Hematopoietic multipotent progenitor cell treated with erythropoietin and hydrocortisone succinate and interleukin-3 and kit ligand, for 6 days (in vitro differentiated cells): ENCODE results near the gene DRAXIN.

Experiments used
- DNase-seq: peaks from one replicate; pipeline ENCODE4 v3.0.0-alpha.2; 2015

Gene DRAXIN

GRCh38 chr1:11690397-11691301 lies 861 bp upstream of the DRAXIN start:
- no peak for DNase-seq

GRCh38 chr1:11691928-11692711 lies 610 bp downstream of the DRAXIN start:
- DNase-seq = no peak

- DNase-seq = peak; percentile 77
Observed at GRCh38 chr1:11693024-11693590, 1.6 kb downstream of the DRAXIN start.

- DNase-seq = no peak
Observed at GRCh38 chr1:11693917-11694316, 2.4 kb downstream of the DRAXIN start.

GRCh38 chr1:11695861-11696260 lies 4.4 kb downstream of the DRAXIN start:
- no peak for DNase-seq

- peak; percentile 82 for DNase-seq
Observed at GRCh38 chr1:11697188-11697892, 5.8 kb downstream of the DRAXIN start.

GRCh38 chr1:11697893-11698210 lies 6.3 kb downstream of the DRAXIN start:
- DNase-seq = no peak

- no peak for DNase-seq
Observed at GRCh38 chr1:11700601-11701467, 9.3 kb downstream of the DRAXIN start.

GRCh38 chr1:11701551-11701961 lies 10.0 kb downstream of the DRAXIN start:
- no peak for DNase-seq

GRCh38 chr1:11701981-11702803 lies 10.7 kb downstream of the DRAXIN start:
- no peak for DNase-seq

- no peak for DNase-seq
Observed at GRCh38 chr1:11703357-11704193, 12.1 kb downstream of the DRAXIN start.

GRCh38 chr1:11704194-11704529 lies 12.7 kb downstream of the DRAXIN start:
- DNase-seq = no peak

- DNase-seq = no peak
Observed at GRCh38 chr1:11704691-11705475, 13.4 kb downstream of the DRAXIN start.

- DNase-seq = no peak
Observed at GRCh38 chr1:11705596-11705995, 14.1 kb downstream of the DRAXIN start.

GRCh38 chr1:11706292-11706691 lies 14.8 kb downstream of the DRAXIN start:
- DNase-seq = no peak

GRCh38 chr1:11707621-11708276 lies 16.2 kb downstream of the DRAXIN start:
- peak; percentile 87 for DNase-seq

GRCh38 chr1:11708554-11709350 lies 17.2 kb downstream of the DRAXIN start:
- DNase-seq = no peak

GRCh38 chr1:11711490-11711889 lies 20.0 kb downstream of the DRAXIN start:
- DNase-seq = no peak
